AG09309 (cell line): ENCODE results near the gene KLF9.

Source experiments
- DNase-seq: peaks from one replicate; pipeline ENCODE4 v3.0.0-alpha.2; 2010; ENCODE audit warnings: low read depth
- H3K4me3 ChIP-seq: 2 replicates; pipeline ENCODE4 v1.5.1; 2011; ENCODE audit warnings: mild to moderate bottlenecking, low read depth, low read length, moderate library complexity; ENCODE audit not compliant: control insufficient read depth
- TF ChIP-seq, protein P1 (sequence below): IDR thresholded peaks from 2 replicates; pipeline ENCODE4 v1.5.1; 2011; ENCODE audit warnings: mild to moderate bottlenecking, low read depth, low read length, inconsistent platforms; ENCODE audit not compliant: insufficient read depth, control insufficient read depth; ENCODE audit errors: missing control alignments

Gene KLF9

GRCh38 chr9:70451765-70452164 lies 37.3 kb upstream of the KLF9 start:
- DNase-seq: no peak
- TF ChIP-seq, protein P1, sequence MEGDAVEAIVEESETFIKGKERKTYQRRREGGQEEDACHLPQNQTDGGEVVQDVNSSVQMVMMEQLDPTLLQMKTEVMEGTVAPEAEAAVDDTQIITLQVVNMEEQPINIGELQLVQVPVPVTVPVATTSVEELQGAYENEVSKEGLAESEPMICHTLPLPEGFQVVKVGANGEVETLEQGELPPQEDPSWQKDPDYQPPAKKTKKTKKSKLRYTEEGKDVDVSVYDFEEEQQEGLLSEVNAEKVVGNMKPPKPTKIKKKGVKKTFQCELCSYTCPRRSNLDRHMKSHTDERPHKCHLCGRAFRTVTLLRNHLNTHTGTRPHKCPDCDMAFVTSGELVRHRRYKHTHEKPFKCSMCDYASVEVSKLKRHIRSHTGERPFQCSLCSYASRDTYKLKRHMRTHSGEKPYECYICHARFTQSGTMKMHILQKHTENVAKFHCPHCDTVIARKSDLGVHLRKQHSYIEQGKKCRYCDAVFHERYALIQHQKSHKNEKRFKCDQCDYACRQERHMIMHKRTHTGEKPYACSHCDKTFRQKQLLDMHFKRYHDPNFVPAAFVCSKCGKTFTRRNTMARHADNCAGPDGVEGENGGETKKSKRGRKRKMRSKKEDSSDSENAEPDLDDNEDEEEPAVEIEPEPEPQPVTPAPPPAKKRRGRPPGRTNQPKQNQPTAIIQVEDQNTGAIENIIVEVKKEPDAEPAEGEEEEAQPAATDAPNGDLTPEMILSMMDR: no peak

GRCh38 chr9:70450738-70451137 lies 36.3 kb upstream of the KLF9 start:
- DNase-seq: no peak
- TF ChIP-seq, protein P1: no peak
- H3K4me3 ChIP-seq: no peak overlapping the region

More at GRCh38 chr9:70451765-70452164, 37.3 kb upstream of the KLF9 start:
- H3K4me3 ChIP-seq: no peak overlapping the region

DNA sequence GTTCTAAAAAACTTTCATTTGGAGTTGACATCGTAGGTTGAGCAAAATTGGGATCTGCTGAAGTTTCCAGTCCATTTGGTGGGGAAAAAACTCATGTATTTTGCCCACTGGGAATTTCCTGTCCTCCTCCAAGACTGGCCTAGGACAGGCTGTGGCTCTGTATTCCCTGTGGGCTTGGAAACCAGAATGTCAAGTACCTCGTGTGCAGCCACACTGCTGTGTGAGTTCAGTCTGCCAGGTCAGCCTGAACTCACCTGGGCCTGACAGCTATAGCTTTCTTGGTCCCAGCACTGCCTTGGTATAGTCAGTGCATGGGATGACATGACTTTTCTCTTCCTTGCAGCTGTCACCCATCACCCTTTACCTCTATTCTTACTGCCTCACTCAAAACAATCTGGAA lies 35.0 kb upstream of the KLF9 start:
- no peak overlapping the region for H3K4me3 ChIP-seq
- no peak for DNase-seq
- TF ChIP-seq, protein P1: no peak

DNA sequence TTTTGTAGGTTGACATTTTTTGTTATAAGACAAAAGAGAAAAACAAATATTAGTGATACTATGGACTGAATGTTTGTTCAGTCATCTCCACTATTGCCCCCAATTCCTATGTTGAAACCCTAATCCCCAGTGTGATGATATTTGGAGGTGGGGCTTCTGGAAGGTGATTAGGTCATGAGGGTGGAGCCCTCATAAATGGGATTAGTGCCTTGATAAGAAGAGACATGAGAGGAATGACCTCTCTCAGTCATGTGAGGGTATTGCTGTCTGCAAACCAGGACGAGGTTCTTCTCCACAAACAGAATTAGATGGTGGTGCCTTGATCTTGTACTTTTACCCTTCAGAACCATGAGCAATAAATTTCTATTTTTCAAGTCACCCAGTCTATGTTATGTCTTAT lies 34.5 kb upstream of the KLF9 start:
- no peak for DNase-seq
- TF ChIP-seq, protein P1: no peak

DNA sequence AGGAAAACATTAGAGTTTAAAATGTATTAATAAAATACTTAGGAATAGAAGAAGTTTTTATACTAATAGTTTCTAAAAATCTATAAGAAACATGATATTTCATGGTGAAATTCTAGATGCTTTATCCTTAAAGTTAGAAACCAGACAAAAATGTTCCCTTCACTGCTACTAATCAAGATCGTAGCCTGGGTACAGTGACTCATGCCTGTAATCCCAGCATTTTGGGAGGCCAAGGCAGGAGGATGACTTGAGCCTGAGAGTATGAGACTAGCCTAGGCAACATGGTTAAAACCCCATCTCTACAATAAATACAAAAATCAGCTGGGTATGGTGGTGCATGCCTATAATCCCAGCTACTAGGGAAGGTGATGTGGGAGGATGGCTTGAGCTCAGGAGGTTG lies 30.4 kb upstream of the KLF9 start:
- H3K4me3 ChIP-seq: no peak overlapping the region
- no peak for DNase-seq
- TF ChIP-seq, protein P1: no peak

More for the DNA sequence above, 34.5 kb upstream of the KLF9 start:
- no peak overlapping the region for H3K4me3 ChIP-seq

- H3K4me3 ChIP-seq: no peak overlapping the region
- TF ChIP-seq, protein P1: no peak
- DNase-seq: no peak
Observed at GRCh38 chr9:70442328-70442848, 27.9 kb upstream of the KLF9 start.

DNA sequence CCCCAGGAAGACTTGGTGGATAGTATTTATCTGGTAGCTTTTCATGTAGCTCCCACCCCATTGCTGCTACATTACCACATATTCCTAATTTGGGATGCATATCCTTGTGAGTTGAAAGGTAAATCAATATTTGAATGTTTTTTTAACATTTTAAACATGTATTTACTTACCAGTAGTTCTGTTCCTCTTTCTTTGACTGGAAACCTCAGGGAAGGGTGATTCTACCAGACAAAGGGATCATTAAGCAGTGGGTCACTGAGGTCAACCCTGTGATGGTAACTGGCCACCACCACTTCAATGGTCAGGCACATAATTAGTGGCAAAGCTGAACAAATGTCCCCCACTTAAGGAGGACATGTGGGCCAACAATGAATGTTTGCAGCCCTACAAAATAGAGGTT lies 27.2 kb upstream of the KLF9 start:
- H3K4me3 ChIP-seq: no peak overlapping the region
- TF ChIP-seq, protein P1: no peak
- DNase-seq: no peak
